K562 (cell line): ENCODE results near the gene LAMTOR5. TPM values are rescaled to one million over a fixed set of nuclear protein-coding genes. Genes with fewer than 3 reads are reported as not detected.

Experiments used
- ARID2 ChIP-seq: fragments of 450-650 bp; IDR thresholded peaks from 2 replicates; pipeline ENCODE4 v1.6.1; 2017; ENCODE audit warnings: antibody characterized with exemption, mild to moderate bottlenecking
- COPS2 ChIP-seq: fragments of 450-650 bp; conservative IDR thresholded peaks from 2 replicates; pipeline ENCODE4 v1.6.1; 2016; ENCODE audit warnings: mild to moderate bottlenecking, moderate library complexity
- HMG20B ChIP-seq: fragments of 250-450 bp; sonication (Bioruptor Pico); IDR thresholded peaks from 2 replicates; pipeline ENCODE4 v1.5.0; 2021; ENCODE audit warnings: mild to moderate bottlenecking
- NCOR1 ChIP-seq: fragments of 450-650 bp; IDR thresholded peaks from 2 replicates; pipeline ENCODE4 v1.6.1; 2016; ENCODE audit warnings: mild to moderate bottlenecking, moderate library complexity
- NR2C1 ChIP-seq, 2 experiments: fragments of 450-650 bp; IDR thresholded peaks; 2 replicates each; pipeline ENCODE4 v1.6.1; 2017; ENCODE audit warnings: mild to moderate bottlenecking in 2 of 2, antibody characterized with exemption in 1 of 2, inconsistent platforms in 1 of 2, missing compliant biosample characterization in 1 of 2, missing genetic modification characterization in 1 of 2
- PHTF2 ChIP-seq: fragments of 250-450 bp; sonication (Bioruptor Pico); IDR thresholded peaks from 2 replicates; pipeline ENCODE4 v1.5.0; 2021; ENCODE audit warnings: mild to moderate bottlenecking
- RAD51 ChIP-seq: fragments of 450-650 bp; IDR thresholded peaks from 2 replicates; pipeline ENCODE4 v1.7.1; 2016; ENCODE audit warnings: low read depth, mild to moderate bottlenecking, borderline replicate concordance
- RUNX1 ChIP-seq: sonication (generic); IDR thresholded peaks from 2 replicates; pipeline ENCODE4 v1.6.1; 2016; ENCODE audit warnings: antibody characterized with exemption, low read depth
- SAFB ChIP-seq: fragments of 200-400 bp; formaldehyde crosslinking; IDR thresholded peaks from 2 replicates; pipeline ENCODE4 v1.6.1; 2017; ENCODE audit warnings: low read depth, low read length, borderline replicate concordance
- TCFL5 ChIP-seq: fragments of 250-450 bp; sonication (Bioruptor Pico); conservative IDR thresholded peaks from 2 replicates; pipeline ENCODE4 v1.6.1; 2021; ENCODE audit warnings: mild to moderate bottlenecking, moderate library complexity, matching md5 sums
- ZBED1 ChIP-seq: IDR thresholded peaks from 2 replicates; pipeline ENCODE4 v1.6.1; 2014
- ZNF143 ChIP-seq: sonication (generic); formaldehyde crosslinking; IDR thresholded peaks from 2 replicates; pipeline ENCODE4 v1.9.0; 2022; ENCODE audit warnings: mild to moderate bottlenecking, missing genetic modification reagents
- ZNF174 ChIP-seq: fragments of 250-450 bp; sonication (Bioruptor Pico); IDR thresholded peaks from 2 replicates; pipeline ENCODE4 v1.4.0; 2020; ENCODE audit warnings: mild to moderate bottlenecking
- ZNF224 ChIP-seq: sonication (generic); formaldehyde crosslinking; IDR thresholded peaks from 2 replicates; pipeline ENCODE4 v1.8.0; 2022; ENCODE audit warnings: mild to moderate bottlenecking, missing genetic modification reagents
- ZNF644 ChIP-seq: fragments of 200-800 bp; sonication (Bioruptor generic); IDR thresholded peaks from 2 replicates; pipeline ENCODE4 v1.6.1; 2016; ENCODE audit warnings: low read depth, missing genetic modification characterization, missing compliant biosample characterization
- polyA plus RNA-seq, 8 experiments: library from polyadenylated mRNA; depleted of rRNA in 4 of 8; stranded (reverse) in 5 of 8; unstranded in 3 of 8; fragments of >200 nt; fragmentation: Nextera tagmentation in 2 of 8; fragmentation: Illumina TruSeq in 1 of 8; extraction: Ambion mirVana in 2 of 8; extraction: Trizol in 1 of 8; gene quantifications; 2 replicates each; pipeline versions ENCODE4 v1.2.1 to v1.2.3, GENCODE V29; 2011 to 2014; ENCODE audit warnings: inconsistent platforms in 1 of 8, missing spikeins in 1 of 8
- total RNA-seq, 7 experiments: library from RNA; depleted of rRNA in 6 of 7; stranded (reverse); fragments of >200 nt in 6 of 7; fragmentation: Illumina TruSeq in 2 of 7; extraction: Trizol in 2 of 7; gene quantifications; 2 replicates each; pipeline versions ENCODE4 v1.2.1 to v1.2.3, GENCODE V29; 2011 to 2021; ENCODE audit warnings: low replicate concordance in 1 of 7
- TF ChIP-seq, protein P1 (sequence below): fragments of 450-650 bp; IDR thresholded peaks from 2 replicates; pipeline ENCODE4 v1.6.1; 2017; ENCODE audit warnings: antibody characterized with exemption, mild to moderate bottlenecking
- TF ChIP-seq, protein P2 (sequence below): fragments of 250-450 bp; sonication (Bioruptor Pico); IDR thresholded peaks from 2 replicates; pipeline ENCODE4 v1.8.0; 2022; ENCODE audit warnings: inconsistent platforms
- TF ChIP-seq, protein P3 (sequence below): fragments of 200-800 bp; sonication (Bioruptor generic); IDR thresholded peaks from 2 replicates; pipeline ENCODE4 v1.6.1; 2017; ENCODE audit warnings: missing genetic modification characterization, missing compliant biosample characterization
- TF ChIP-seq, protein P4 (sequence below), 2 experiments: fragments of 450-650 bp in 1 of 2; sonication (generic) in 1 of 2; formaldehyde crosslinking in 1 of 2; IDR thresholded peaks in 1 of 2; conservative IDR thresholded peaks in 1 of 2; 2 replicates each; pipeline versions ENCODE4 v1.6.1 to v1.8.1; 2016 to 2023; ENCODE audit warnings: mild to moderate bottlenecking in 2 of 2, moderate library complexity in 2 of 2, inconsistent platforms in 1 of 2, missing genetic modification reagents in 1 of 2
- TF ChIP-seq, protein P5 (sequence below): sonication (generic); formaldehyde crosslinking; IDR thresholded peaks from 2 replicates; pipeline ENCODE4 v1.8.1; 2023; ENCODE audit warnings: mild to moderate bottlenecking, missing genetic modification reagents

Gene LAMTOR5
- total and polyA plus RNA-seq, 9 of the 15 experiments (the other 6 are each of a cell fraction or from before 2014, with no cell fraction given): 118 to 712 (median 241) TPM

DNA sequence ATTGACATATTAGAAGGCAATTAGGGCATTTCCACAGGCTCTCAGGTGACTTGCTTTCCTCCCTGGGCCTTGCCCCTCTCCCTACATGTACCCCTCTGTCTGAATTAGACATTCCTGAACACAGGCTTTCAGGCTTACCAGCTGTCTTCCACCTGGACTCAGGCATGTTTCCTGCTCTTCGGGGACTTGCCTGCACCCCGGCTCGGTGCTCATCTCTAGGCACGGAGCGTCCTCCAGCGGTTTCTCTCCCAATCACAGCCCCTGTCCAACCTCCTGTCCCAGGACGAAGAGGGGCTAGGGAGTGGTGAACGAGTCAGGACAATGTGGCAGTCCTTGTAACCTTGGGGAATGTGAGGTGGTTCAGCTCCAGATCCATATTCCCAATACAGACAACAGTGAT lies 47.7 kb upstream of the LAMTOR5 start (continued):
- TF ChIP-seq, protein P1, sequence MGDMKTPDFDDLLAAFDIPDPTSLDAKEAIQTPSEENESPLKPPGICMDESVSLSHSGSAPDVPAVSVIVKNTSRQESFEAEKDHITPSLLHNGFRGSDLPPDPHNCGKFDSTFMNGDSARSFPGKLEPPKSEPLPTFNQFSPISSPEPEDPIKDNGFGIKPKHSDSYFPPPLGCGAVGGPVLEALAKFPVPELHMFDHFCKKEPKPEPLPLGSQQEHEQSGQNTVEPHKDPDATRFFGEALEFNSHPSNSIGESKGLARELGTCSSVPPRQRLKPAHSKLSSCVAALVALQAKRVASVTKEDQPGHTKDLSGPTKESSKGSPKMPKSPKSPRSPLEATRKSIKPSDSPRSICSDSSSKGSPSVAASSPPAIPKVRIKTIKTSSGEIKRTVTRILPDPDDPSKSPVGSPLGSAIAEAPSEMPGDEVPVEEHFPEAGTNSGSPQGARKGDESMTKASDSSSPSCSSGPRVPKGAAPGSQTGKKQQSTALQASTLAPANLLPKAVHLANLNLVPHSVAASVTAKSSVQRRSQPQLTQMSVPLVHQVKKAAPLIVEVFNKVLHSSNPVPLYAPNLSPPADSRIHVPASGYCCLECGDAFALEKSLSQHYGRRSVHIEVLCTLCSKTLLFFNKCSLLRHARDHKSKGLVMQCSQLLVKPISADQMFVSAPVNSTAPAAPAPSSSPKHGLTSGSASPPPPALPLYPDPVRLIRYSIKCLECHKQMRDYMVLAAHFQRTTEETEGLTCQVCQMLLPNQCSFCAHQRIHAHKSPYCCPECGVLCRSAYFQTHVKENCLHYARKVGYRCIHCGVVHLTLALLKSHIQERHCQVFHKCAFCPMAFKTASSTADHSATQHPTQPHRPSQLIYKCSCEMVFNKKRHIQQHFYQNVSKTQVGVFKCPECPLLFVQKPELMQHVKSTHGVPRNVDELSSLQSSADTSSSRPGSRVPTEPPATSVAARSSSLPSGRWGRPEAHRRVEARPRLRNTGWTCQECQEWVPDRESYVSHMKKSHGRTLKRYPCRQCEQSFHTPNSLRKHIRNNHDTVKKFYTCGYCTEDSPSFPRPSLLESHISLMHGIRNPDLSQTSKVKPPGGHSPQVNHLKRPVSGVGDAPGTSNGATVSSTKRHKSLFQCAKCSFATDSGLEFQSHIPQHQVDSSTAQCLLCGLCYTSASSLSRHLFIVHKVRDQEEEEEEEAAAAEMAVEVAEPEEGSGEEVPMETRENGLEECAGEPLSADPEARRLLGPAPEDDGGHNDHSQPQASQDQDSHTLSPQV: no peak
- no peak for TF ChIP-seq ZBED1
- TF ChIP-seq TCFL5: no peak
- TF ChIP-seq, protein P2, sequence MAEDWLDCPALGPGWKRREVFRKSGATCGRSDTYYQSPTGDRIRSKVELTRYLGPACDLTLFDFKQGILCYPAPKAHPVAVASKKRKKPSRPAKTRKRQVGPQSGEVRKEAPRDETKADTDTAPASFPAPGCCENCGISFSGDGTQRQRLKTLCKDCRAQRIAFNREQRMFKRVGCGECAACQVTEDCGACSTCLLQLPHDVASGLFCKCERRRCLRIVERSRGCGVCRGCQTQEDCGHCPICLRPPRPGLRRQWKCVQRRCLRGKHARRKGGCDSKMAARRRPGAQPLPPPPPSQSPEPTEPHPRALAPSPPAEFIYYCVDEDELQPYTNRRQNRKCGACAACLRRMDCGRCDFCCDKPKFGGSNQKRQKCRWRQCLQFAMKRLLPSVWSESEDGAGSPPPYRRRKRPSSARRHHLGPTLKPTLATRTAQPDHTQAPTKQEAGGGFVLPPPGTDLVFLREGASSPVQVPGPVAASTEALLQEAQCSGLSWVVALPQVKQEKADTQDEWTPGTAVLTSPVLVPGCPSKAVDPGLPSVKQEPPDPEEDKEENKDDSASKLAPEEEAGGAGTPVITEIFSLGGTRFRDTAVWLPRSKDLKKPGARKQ (CRISPR knock-in tag): no peak
- TF ChIP-seq, protein P3, sequence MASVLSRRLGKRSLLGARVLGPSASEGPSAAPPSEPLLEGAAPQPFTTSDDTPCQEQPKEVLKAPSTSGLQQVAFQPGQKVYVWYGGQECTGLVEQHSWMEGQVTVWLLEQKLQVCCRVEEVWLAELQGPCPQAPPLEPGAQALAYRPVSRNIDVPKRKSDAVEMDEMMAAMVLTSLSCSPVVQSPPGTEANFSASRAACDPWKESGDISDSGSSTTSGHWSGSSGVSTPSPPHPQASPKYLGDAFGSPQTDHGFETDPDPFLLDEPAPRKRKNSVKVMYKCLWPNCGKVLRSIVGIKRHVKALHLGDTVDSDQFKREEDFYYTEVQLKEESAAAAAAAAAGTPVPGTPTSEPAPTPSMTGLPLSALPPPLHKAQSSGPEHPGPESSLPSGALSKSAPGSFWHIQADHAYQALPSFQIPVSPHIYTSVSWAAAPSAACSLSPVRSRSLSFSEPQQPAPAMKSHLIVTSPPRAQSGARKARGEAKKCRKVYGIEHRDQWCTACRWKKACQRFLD: no peak
- TF ChIP-seq ZNF143 (CRISPR knock-in tag): no peak
- TF ChIP-seq COPS2: no peak
- peak; percentile 85 for TF ChIP-seq ARID2
- TF ChIP-seq ZNF174 (CRISPR knock-in tag): no peak
- TF ChIP-seq, protein P4, sequence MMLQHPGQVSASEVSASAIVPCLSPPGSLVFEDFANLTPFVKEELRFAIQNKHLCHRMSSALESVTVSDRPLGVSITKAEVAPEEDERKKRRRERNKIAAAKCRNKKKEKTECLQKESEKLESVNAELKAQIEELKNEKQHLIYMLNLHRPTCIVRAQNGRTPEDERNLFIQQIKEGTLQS (IDR thresholded peaks at IDR 0.05): no peak
- TF ChIP-seq, protein P4 (CRISPR knock-in tag; conservative IDR thresholded peaks at IDR 0.05): no peak
- TF ChIP-seq SAFB: no peak
- no peak for TF ChIP-seq NCOR1
- TF ChIP-seq ZNF644: no peak
- no peak for TF ChIP-seq RAD51
- TF ChIP-seq, protein P5, sequence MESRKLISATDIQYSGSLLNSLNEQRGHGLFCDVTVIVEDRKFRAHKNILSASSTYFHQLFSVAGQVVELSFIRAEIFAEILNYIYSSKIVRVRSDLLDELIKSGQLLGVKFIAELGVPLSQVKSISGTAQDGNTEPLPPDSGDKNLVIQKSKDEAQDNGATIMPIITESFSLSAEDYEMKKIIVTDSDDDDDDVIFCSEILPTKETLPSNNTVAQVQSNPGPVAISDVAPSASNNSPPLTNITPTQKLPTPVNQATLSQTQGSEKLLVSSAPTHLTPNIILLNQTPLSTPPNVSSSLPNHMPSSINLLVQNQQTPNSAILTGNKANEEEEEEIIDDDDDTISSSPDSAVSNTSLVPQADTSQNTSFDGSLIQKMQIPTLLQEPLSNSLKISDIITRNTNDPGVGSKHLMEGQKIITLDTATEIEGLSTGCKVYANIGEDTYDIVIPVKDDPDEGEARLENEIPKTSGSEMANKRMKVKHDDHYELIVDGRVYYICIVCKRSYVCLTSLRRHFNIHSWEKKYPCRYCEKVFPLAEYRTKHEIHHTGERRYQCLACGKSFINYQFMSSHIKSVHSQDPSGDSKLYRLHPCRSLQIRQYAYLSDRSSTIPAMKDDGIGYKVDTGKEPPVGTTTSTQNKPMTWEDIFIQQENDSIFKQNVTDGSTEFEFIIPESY (CRISPR knock-in tag): no peak
- no peak for TF ChIP-seq HMG20B
- no peak for TF ChIP-seq ZNF224 (CRISPR knock-in tag)
- no peak for TF ChIP-seq PHTF2 (CRISPR knock-in tag)
- no peak for TF ChIP-seq NR2C1 (IDR thresholded peaks at IDR 0.05)
- TF ChIP-seq NR2C1 (tag; IDR thresholded peaks at IDR 0.05): no peak
- no peak for TF ChIP-seq RUNX1
